Activated B cell treated with CpG ODN at 0.5 μM for 24 hours (primary cell): ENCODE measurements around the gene ACOT11. TPM values are rescaled to one million over a fixed set of nuclear protein-coding genes. Genes with fewer than 3 reads are reported as not detected.
"Not testable (repeated sequence)": the region's sequence is repeated elsewhere in the genome, so short reads cannot be mapped to it uniquely, and the experiment has no call there.

Experiments
- ATAC-seq: fragments of 200-7000 bp; cut with Tn5 transposase; one replicate; pipeline ENCODE4 v1.10.0; 2021; ENCODE audit warnings: low read depth, mild to moderate bottlenecking, moderate library complexity
- CTCF ChIA-PET: fragments of 350-600 bp; sonication (Branson Sonifier 250); formaldehyde crosslinking; loops from one replicate; lab custom pipeline; 2021; ENCODE audit warnings: antibody characterized with exemption; lab: Charles Lee
- POLR2A ChIA-PET: fragments of 350-600 bp; sonication (Branson Sonifier 250); formaldehyde crosslinking; loops from one replicate; lab custom pipeline; 2021; ENCODE audit warnings: antibody characterized with exemption; lab: Charles Lee
- DNase-seq: peaks from one replicate; pipeline ENCODE4 v3.0.0; 2022
- H3K27ac Mint-ChIP-seq: one replicate; pipeline ENCODE4 v1.8.0; 2020; ENCODE audit warnings: mixed read lengths
- H3K27me3 Mint-ChIP-seq: one replicate; pipeline ENCODE4 v1.8.0; 2021; ENCODE audit warnings: mixed read lengths
- H3K36me3 Mint-ChIP-seq: one replicate; pipeline ENCODE4 v1.8.0; 2021; ENCODE audit warnings: low read depth, mixed read lengths
- H3K4me1 Mint-ChIP-seq: one replicate; pipeline ENCODE4 v1.8.0; 2021; ENCODE audit warnings: mixed read lengths
- H3K4me3 Mint-ChIP-seq: one replicate; pipeline ENCODE4 v1.8.0; 2020; ENCODE audit warnings: mild to moderate bottlenecking, mixed read lengths
- H3K9me3 Mint-ChIP-seq: one replicate; pipeline ENCODE4 v1.8.0; 2020; ENCODE audit warnings: mixed read lengths
- intact Hi-C: fragments of 100-400 bp; cut with micrococcal nuclease; formaldehyde crosslinking; loops from one replicate; pipeline ENCODE4 v1.15.1; 2024
- total RNA-seq: library from RNA; stranded (reverse); gene quantifications from 2 replicates; pipeline ENCODE4 v1.2.3, GENCODE V29; 2022
- TF ChIP-seq, protein P1 (sequence below): fragments of 200-600 bp; IDR thresholded peaks from one replicate; pipeline ENCODE4 v1.8.0; 2022; ENCODE audit warnings: antibody characterized with exemption, mild to moderate bottlenecking

ACOT11 gene
- total RNA-seq, 1 donor from 2014 or later, result 0.16 TPM

DNA sequence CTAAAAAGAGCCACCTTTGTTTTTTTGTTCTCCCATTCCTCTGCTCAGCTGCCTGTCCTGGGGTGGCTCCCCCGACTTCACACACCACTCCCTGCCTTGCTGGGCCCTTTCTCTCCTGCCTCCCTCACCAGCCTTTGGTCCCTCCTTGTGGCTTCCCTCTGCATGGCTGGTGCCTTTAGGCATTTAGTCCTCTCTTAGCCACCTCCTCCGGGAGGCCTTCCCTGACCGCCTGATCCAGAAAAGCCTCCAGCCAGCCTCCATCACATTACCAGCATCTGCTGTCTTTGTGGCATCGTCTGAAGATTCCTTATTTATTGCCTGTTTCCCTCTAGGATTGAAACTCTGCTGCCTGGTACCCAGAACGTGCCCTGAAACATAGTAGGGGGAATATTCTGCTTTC lies 46.2 kb upstream of the ACOT11 start:
- no peaks in the 10 kb centered on the region for H3K36me3 Mint-ChIP-seq
- ATAC-seq (no peak), DNase-seq (no peak)
- H3K4me3 Mint-ChIP-seq, result no peak overlapping the region
- H3K9me3 Mint-ChIP-seq, result peaks cover 11% of the 10 kb centered on the region
- peaks cover 36% of the 10 kb centered on the region for H3K27me3 Mint-ChIP-seq
- H3K4me1 Mint-ChIP-seq, result peaks cover 23% of the 10 kb centered on the region
- POLR2A ChIA-PET, result no interaction called here
- TF ChIP-seq, protein P1, sequence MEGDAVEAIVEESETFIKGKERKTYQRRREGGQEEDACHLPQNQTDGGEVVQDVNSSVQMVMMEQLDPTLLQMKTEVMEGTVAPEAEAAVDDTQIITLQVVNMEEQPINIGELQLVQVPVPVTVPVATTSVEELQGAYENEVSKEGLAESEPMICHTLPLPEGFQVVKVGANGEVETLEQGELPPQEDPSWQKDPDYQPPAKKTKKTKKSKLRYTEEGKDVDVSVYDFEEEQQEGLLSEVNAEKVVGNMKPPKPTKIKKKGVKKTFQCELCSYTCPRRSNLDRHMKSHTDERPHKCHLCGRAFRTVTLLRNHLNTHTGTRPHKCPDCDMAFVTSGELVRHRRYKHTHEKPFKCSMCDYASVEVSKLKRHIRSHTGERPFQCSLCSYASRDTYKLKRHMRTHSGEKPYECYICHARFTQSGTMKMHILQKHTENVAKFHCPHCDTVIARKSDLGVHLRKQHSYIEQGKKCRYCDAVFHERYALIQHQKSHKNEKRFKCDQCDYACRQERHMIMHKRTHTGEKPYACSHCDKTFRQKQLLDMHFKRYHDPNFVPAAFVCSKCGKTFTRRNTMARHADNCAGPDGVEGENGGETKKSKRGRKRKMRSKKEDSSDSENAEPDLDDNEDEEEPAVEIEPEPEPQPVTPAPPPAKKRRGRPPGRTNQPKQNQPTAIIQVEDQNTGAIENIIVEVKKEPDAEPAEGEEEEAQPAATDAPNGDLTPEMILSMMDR, result no peak
- intact Hi-C loops, result no loop called here
- CTCF ChIA-PET, result no interaction called here
- no peak overlapping the region for H3K27ac Mint-ChIP-seq

DNA sequence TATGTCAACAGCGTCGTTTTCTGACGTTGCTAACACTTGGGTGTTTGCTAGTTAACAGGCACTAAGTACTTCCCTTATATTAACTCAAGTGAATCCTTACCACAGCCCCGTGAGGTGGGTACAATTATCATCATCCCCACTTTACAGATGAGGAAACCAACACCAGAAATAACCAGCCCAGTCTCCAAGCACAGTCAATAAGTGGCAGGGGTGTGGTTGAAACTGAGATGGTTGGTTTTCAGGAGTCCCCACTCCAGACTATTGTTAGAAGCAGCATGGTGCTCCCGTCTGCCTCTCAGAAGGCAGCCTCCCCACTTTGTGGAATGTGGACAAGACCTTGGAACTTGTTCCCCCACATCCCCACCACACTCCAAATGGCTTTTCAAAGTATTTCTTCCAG lies 45.7 kb upstream of the ACOT11 start:
- H3K4me1 Mint-ChIP-seq, result peaks cover 18% of the 10 kb centered on the region
- H3K9me3 Mint-ChIP-seq, result peaks cover 6% of the 10 kb centered on the region
- H3K36me3 Mint-ChIP-seq, result no peaks in the 10 kb centered on the region
- ChIA-PET POLR2A (no interaction called here), CTCF (no interaction called here)
- no peak for ATAC-seq
- no peak overlapping the region for H3K27ac Mint-ChIP-seq
- no peak for DNase-seq
- intact Hi-C loops, result no loop called here
- H3K4me3 Mint-ChIP-seq, result no peak overlapping the region
- H3K27me3 Mint-ChIP-seq, result peaks cover 36% of the 10 kb centered on the region
- TF ChIP-seq, protein P1, result no peak

DNA sequence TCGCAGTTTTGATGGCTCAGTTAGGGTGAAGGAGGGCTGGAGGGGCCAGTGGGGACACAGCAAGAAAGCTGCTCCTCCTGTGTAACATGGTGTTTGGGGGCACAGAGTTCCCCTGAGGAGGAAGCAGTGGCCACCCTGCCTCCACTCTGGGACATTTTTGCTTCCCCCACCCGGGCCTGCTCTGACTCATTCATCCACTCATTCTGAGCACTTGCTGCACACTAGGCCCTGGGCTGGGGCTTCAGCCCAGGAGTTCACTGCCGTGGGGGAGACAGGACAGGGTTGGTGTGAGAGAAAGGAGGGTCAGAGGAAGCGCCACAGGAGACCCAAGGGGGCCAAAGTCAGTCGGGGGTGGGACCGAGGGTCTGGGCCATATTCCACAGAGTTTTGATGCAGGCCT lies 41.4 kb upstream of the ACOT11 start:
- ChIA-PET CTCF (no interaction called here), POLR2A (no interaction called here)
- ATAC-seq, result no peak
- H3K27ac Mint-ChIP-seq, result no peak overlapping the region
- H3K27me3 Mint-ChIP-seq, result peaks cover 26% of the 10 kb centered on the region
- H3K9me3 Mint-ChIP-seq, result no peaks in the 10 kb centered on the region
- H3K4me3 Mint-ChIP-seq, result no peak overlapping the region
- H3K36me3 Mint-ChIP-seq, result no peaks in the 10 kb centered on the region
- TF ChIP-seq, protein P1, result no peak
- intact Hi-C loops, result no loop called here
- H3K4me1 Mint-ChIP-seq, result no peaks in the 10 kb centered on the region
- no peak for DNase-seq

DNA sequence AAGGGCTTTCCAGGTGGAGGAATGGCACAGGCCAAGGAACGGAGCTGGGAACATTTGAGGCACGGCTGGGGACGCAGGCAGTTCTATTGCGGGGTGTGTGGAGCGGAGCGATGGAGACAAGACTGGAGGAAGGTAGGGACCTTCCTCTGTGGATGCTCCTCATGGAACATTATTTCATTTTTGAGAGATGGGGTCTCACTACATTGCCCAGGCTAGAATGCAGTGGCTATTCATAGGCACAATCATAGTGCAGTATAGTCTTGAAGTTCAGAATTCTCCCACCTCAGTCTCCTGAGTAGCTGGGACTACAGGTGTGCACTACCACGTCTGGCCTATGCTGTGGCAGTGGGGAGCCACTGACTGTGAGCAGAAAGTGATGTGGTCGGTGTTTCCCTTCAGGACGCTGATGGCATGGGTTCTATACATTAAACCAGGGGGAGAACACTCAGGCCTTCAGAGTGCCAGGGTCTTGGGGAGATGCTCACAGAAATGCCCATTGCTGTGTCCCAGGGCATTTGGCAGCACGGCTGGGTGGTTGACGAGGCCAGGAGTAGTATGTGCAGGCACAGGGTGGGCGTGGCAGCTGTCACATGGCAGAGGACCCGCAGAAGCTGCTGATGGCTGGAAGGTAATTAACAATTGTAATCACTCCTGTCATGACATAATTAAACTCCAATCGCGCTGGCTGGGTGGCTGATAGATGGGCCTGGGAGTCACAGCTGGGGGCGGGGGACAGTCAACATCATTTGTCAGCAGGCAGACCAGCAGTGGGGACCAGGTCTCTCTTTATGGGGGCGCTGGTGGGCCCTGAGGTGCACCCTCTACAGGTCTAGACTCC lies 40.8 kb upstream of the ACOT11 start:
- no peaks in the 10 kb centered on the region for H3K36me3 Mint-ChIP-seq
- TF ChIP-seq, protein P1, result no peak
- intact Hi-C loops, result no loop called here
- POLR2A ChIA-PET, result no interaction called here
- DNase-seq (no peak), ATAC-seq (no peak)
- CTCF ChIA-PET, result no interaction called here
- no peaks in the 10 kb centered on the region for H3K9me3 Mint-ChIP-seq
- no peaks in the 10 kb centered on the region for H3K4me1 Mint-ChIP-seq
- no peak overlapping the region for H3K4me3 Mint-ChIP-seq
- H3K27ac Mint-ChIP-seq, result no peak overlapping the region
- peaks cover 19% of the 10 kb centered on the region for H3K27me3 Mint-ChIP-seq

DNA sequence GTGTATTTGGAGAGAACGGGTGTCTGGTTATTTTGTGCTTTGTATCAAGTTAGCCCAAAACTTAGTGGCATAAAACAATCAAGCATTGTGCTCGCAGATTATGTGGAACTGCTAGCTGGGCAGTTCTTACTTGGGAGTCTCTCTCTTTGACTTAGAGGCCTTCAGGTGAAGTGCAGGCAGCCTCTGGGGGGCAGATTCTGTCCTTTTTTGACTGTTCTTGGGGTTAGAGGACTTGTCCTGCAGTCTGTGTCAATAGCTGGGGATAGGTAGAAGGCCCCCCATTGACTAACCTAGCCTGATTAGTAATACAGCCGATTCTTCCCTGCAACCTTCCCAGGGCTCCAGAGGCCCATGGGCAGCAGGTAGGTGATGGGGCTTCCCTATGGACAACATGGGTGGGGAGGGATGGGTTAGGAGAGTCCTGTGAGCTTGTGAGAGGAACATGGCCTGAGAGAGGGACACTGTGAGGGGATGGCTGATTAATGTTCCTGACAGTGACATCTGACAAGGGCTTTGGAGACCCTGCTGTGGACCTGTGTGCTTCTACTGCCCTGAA lies 37.2 kb upstream of the ACOT11 start:
- no peak overlapping the region for H3K4me3 Mint-ChIP-seq
- TF ChIP-seq, protein P1, result no peak
- H3K4me1 Mint-ChIP-seq, result no peaks in the 10 kb centered on the region
- no peaks in the 10 kb centered on the region for H3K9me3 Mint-ChIP-seq
- ChIA-PET CTCF (no interaction called here), POLR2A (no interaction called here)
- H3K27ac Mint-ChIP-seq, result no peak overlapping the region
- ATAC-seq, result no peak
- peaks cover 9% of the 10 kb centered on the region for H3K27me3 Mint-ChIP-seq
- DNase-seq, result no peak
- H3K36me3 Mint-ChIP-seq, result no peaks in the 10 kb centered on the region
- intact Hi-C loops, result no loop called here

DNA sequence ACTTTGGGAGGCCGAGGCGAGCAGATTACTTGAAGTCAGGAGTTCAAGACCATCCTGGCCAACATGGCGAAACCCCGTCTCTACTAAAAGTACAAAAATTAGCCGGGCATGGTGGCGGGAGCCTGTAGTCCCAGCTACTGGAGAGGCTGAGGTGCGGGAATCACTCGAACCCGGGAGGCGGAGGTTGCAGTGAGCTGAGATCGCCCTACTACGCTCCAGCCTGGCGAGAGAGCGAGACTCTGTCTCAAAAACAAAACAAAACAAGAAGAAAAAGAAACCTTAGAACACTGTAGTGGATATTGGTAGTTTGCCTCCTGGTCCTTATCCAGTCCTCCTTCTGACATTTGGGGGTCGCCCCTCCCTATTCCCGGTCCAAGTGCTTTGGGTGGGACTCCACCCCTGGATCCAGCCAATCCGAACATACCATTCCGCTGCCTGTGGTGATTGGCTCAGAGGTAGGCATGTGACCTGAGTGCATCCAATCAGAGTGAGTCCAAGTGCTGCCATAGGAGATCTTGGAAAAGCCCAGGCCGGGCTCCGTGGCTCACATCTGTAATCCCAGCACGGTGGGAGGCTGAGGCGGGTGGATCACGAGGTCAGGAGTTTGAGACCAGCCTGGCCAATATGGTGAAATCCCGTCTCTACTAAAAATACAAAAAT lies 34.0 kb upstream of the ACOT11 start:
- H3K36me3 Mint-ChIP-seq, POLR2A ChIA-PET, H3K4me3 Mint-ChIP-seq, ATAC-seq, CTCF ChIA-PET, H3K27me3 Mint-ChIP-seq, H3K9me3 Mint-ChIP-seq, H3K27ac Mint-ChIP-seq, intact Hi-C loops, DNase-seq, H3K4me1 Mint-ChIP-seq: not testable (repeated sequence)
